K562 (cell line): ENCODE results near the gene SULT2B1. TPM values are rescaled to one million over a fixed set of nuclear protein-coding genes. Genes with fewer than 3 reads are reported as not detected.

ENCODE experiments used
- ATF1 ChIP-seq, 2 experiments: fragments of 450-650 bp in 1 of 2; IDR thresholded peaks; 2 replicates each; pipeline ENCODE4 v1.6.1; 2016; ENCODE audit warnings: missing compliant biosample characterization in 1 of 2, missing genetic modification characterization in 1 of 2
- DPF2 ChIP-seq: fragments of 450-650 bp; IDR thresholded peaks from 2 replicates; pipeline ENCODE4 v1.6.1; 2016
- EGR1 ChIP-seq: fragments of 450-650 bp; conservative IDR thresholded peaks from 2 replicates; pipeline ENCODE4 v1.6.1; 2017; ENCODE audit warnings: mild to moderate bottlenecking
- FOSL1 ChIP-seq: fragments of 200-800 bp; sonication (Bioruptor generic); conservative IDR thresholded peaks from 2 replicates; pipeline ENCODE4 v1.6.1; 2016; ENCODE audit warnings: missing genetic modification characterization, missing compliant biosample characterization
- MBD2 ChIP-seq: sonication (generic); IDR thresholded peaks from 2 replicates; pipeline ENCODE4 v1.6.1; 2016; ENCODE audit warnings: low read depth, borderline replicate concordance
- MTA3 ChIP-seq: fragments of 450-650 bp; formaldehyde crosslinking; IDR thresholded peaks from 2 replicates; pipeline ENCODE4 v1.6.1; 2017; ENCODE audit warnings: mild to moderate bottlenecking, borderline replicate concordance
- NFATC3 ChIP-seq: fragments of 450-650 bp; IDR thresholded peaks from 2 replicates; pipeline ENCODE4 v1.6.1; 2017; ENCODE audit warnings: mild to moderate bottlenecking
- NR2C1 ChIP-seq, 2 experiments: fragments of 450-650 bp; IDR thresholded peaks; 2 replicates each; pipeline ENCODE4 v1.6.1; 2017; ENCODE audit warnings: mild to moderate bottlenecking in 2 of 2, antibody characterized with exemption in 1 of 2, inconsistent platforms in 1 of 2, missing compliant biosample characterization in 1 of 2, missing genetic modification characterization in 1 of 2
- SMAD2 ChIP-seq: fragments of 150-350 bp; IDR thresholded peaks from 2 replicates; pipeline ENCODE4 v1.6.1; 2014; ENCODE audit warnings: low read depth, mild to moderate bottlenecking, low read length
- SMARCE1 ChIP-seq: fragments of 450-650 bp; IDR thresholded peaks from 2 replicates; pipeline ENCODE4 v1.7.1; 2016; ENCODE audit warnings: mild to moderate bottlenecking
- STAG1 ChIP-seq: sonication (generic); formaldehyde crosslinking; IDR thresholded peaks from 2 replicates; pipeline ENCODE4 v1.5.0; 2020; ENCODE audit warnings: missing genetic modification reagents, borderline replicate concordance
- TAF15 ChIP-seq: fragments of 200-400 bp; formaldehyde crosslinking; IDR thresholded peaks from 2 replicates; pipeline ENCODE4 v1.6.1; 2017; ENCODE audit warnings: mild to moderate bottlenecking, low read depth, low read length, moderate library complexity
- TBP ChIP-seq: optimal IDR thresholded peaks from 2 replicates; pipeline ENCODE3; 2011; ENCODE audit warnings: low read depth, low read length, improper control_type of control experiment
- TOE1 ChIP-seq, 2 experiments: fragments of 450-650 bp in 1 of 2; sonication (generic) in 1 of 2; formaldehyde crosslinking in 1 of 2; IDR thresholded peaks; 2 replicates each; pipeline versions ENCODE4 v1.7.1 to v1.8.0; 2016 to 2022; ENCODE audit warnings: borderline replicate concordance in 2 of 2, mild to moderate bottlenecking in 2 of 2, antibody characterized with exemption in 1 of 2, inconsistent platforms in 1 of 2, low read depth in 1 of 2, missing genetic modification reagents in 1 of 2, moderate library complexity in 1 of 2
- ZBED1 ChIP-seq: IDR thresholded peaks from 2 replicates; pipeline ENCODE4 v1.6.1; 2014
- ZNF184 ChIP-seq: sonication (generic); formaldehyde crosslinking; IDR thresholded peaks from 2 replicates; pipeline ENCODE4 v1.5.0; 2020; ENCODE audit warnings: missing genetic modification reagents
- ZNF23 ChIP-seq: fragments of 250-450 bp; sonication (Bioruptor Pico); IDR thresholded peaks from 2 replicates; pipeline ENCODE4 v1.4.0; 2020; ENCODE audit warnings: mild to moderate bottlenecking
- ZNF584 ChIP-seq: fragments of 200-800 bp; sonication (Bioruptor generic); IDR thresholded peaks from 2 replicates; pipeline ENCODE4 v1.6.1; 2016; ENCODE audit warnings: low read depth, mild to moderate bottlenecking, missing genetic modification characterization, missing compliant biosample characterization
- ZNF766 ChIP-seq: fragments of 200-800 bp; sonication (Bioruptor generic); conservative IDR thresholded peaks from 2 replicates; pipeline ENCODE4 v1.6.1; 2016; ENCODE audit warnings: missing genetic modification characterization, missing compliant biosample characterization
- ZNF77 ChIP-seq: fragments of 250-450 bp; sonication (Bioruptor Pico); IDR thresholded peaks from 2 replicates; pipeline ENCODE4 v1.5.0; 2020
- polyA plus RNA-seq, 8 experiments: library from polyadenylated mRNA; depleted of rRNA in 4 of 8; stranded (reverse) in 5 of 8; unstranded in 3 of 8; fragments of >200 nt; fragmentation: Nextera tagmentation in 2 of 8; fragmentation: Illumina TruSeq in 1 of 8; extraction: Ambion mirVana in 2 of 8; extraction: Trizol in 1 of 8; gene quantifications; 2 replicates each; pipeline versions ENCODE4 v1.2.1 to v1.2.3, GENCODE V29; 2011 to 2014; ENCODE audit warnings: inconsistent platforms in 1 of 8, missing spikeins in 1 of 8
- total RNA-seq, 7 experiments: library from RNA; depleted of rRNA in 6 of 7; stranded (reverse); fragments of >200 nt in 6 of 7; fragmentation: Illumina TruSeq in 2 of 7; extraction: Trizol in 2 of 7; gene quantifications; 2 replicates each; pipeline versions ENCODE4 v1.2.1 to v1.2.3, GENCODE V29; 2011 to 2021; ENCODE audit warnings: low replicate concordance in 1 of 7
- TF ChIP-seq, protein P1 (sequence below): conservative IDR thresholded peaks from 2 replicates; pipeline ENCODE4 v1.6.1; 2011; ENCODE audit warnings: low read depth, mild to moderate bottlenecking, low read length; ENCODE audit not compliant: control insufficient read depth
- TF ChIP-seq, protein P2 (sequence below), 3 experiments: IDR thresholded peaks in 2 of 3; conservative IDR thresholded peaks in 1 of 3; 2 replicates each; pipeline ENCODE4 v1.5.1; 2011 to 2012; ENCODE audit warnings: low read length in 3 of 3, mild to moderate bottlenecking in 3 of 3, control low read depth in 2 of 3, improper control_type of control experiment in 1 of 3, inconsistent platforms in 1 of 3, low read depth in 1 of 3, mixed read lengths in 1 of 3, moderate library complexity in 1 of 3; ENCODE audit not compliant: insufficient read depth in 2 of 3
- TF ChIP-seq, protein P3 (sequence below): sonication (generic); formaldehyde crosslinking; IDR thresholded peaks from 2 replicates; pipeline ENCODE4 v1.8.0; 2022; ENCODE audit warnings: missing genetic modification reagents, mild to moderate bottlenecking, moderate library complexity, borderline replicate concordance
- TF ChIP-seq, protein P4 (sequence below): sonication (generic); formaldehyde crosslinking; IDR thresholded peaks from 2 replicates; pipeline ENCODE4 v1.5.0; 2020; ENCODE audit warnings: missing genetic modification reagents

The SULT2B1 gene
- total and polyA plus RNA-seq, 9 of the 15 experiments (the other 6 are each of a cell fraction or from before 2014, with no cell fraction given): 0.09 to 0.62 (median 0.22) TPM; not detected in 2

DNA sequence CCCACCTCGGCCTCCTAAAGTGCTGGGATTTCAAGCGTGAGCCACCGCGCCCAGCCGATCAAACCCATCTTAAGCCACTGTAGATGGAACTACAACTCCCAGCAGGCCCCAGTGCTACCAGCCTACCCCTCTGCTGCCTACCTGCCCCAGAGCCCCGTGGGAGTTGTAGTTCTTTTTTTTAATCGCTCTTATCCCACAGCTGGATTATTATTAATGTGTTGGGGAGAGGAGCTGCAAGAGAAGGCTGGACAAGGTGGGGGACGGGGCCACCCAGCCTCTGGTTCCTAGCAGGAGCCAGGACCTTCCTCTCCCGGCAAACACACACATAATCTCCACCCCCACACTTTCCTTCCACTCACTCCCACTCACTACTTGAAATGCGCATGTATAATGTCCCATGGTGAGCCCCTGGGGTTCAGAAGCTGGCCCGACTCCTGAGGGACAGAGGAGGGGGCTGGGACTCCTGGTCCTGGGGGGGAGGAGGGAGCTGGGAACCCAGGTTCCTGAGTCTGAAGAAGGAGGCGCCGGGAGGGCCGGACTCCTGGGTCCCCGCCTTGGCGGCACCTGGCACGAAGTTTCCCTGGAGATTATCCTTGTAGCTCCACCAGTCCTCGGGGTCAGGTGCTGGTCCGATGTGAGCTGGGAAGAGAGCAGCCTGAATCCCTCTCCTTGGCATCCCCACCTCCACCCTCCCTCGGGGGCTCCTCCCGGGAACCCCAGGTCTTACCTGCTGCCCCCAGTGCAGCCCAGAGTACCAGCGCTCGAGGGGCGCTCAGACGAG lies 93.1 kb downstream of the SULT2B1 start (continued):
- TF ChIP-seq TAF15 (no peak), SMAD2 (0 out of 2 replicates have a peak, but pooled peaks have one; percentile 78), ZNF77 (CRISPR knock-in tag) (no peak), MBD2 (peak; percentile 82), ZBED1 (no peak), ZNF23 (CRISPR knock-in tag) (no peak), MTA3 (peak; percentile 10; the same call in 1 of the 2 replicates), NR2C1 (IDR thresholded peaks at IDR 0.05) (no peak), NR2C1 (tag; IDR thresholded peaks at IDR 0.05) (peak; percentile 71), ATF1 (CRISPR knock-in tag; IDR thresholded peaks at IDR 0.05) (no peak), ATF1 (tag; IDR thresholded peaks at IDR 0.05) (peak; percentile 41; the same call in 1 of the 2 replicates), ZNF766 (CRISPR knock-in tag) (peak; percentile 97), DPF2 (0 out of 2 replicates have a peak, but pooled peaks have one; percentile 13), STAG1 (CRISPR knock-in tag) (no peak), EGR1 (peak; percentile 95), NFATC3 (no peak), SMARCE1 (no peak), TOE1 (IDR thresholded peaks at IDR 0.05; ENCODE audit: borderline replicate concordance) (no peak), TOE1 (CRISPR knock-in tag; IDR thresholded peaks at IDR 0.05; ENCODE audit: borderline replicate concordance, low read depth) (no peak), FOSL1 (tag) (0 out of 2 replicates have a peak, but pooled peaks have one; percentile 14), TBP (peak; percentile 28), ZNF184 (no peak), ZNF584 (CRISPR knock-in tag) (peak; percentile 81)
- TF ChIP-seq, protein P1, sequence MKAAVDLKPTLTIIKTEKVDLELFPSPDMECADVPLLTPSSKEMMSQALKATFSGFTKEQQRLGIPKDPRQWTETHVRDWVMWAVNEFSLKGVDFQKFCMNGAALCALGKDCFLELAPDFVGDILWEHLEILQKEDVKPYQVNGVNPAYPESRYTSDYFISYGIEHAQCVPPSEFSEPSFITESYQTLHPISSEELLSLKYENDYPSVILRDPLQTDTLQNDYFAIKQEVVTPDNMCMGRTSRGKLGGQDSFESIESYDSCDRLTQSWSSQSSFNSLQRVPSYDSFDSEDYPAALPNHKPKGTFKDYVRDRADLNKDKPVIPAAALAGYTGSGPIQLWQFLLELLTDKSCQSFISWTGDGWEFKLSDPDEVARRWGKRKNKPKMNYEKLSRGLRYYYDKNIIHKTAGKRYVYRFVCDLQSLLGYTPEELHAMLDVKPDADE: peak; percentile 99
- TF ChIP-seq, protein P2, sequence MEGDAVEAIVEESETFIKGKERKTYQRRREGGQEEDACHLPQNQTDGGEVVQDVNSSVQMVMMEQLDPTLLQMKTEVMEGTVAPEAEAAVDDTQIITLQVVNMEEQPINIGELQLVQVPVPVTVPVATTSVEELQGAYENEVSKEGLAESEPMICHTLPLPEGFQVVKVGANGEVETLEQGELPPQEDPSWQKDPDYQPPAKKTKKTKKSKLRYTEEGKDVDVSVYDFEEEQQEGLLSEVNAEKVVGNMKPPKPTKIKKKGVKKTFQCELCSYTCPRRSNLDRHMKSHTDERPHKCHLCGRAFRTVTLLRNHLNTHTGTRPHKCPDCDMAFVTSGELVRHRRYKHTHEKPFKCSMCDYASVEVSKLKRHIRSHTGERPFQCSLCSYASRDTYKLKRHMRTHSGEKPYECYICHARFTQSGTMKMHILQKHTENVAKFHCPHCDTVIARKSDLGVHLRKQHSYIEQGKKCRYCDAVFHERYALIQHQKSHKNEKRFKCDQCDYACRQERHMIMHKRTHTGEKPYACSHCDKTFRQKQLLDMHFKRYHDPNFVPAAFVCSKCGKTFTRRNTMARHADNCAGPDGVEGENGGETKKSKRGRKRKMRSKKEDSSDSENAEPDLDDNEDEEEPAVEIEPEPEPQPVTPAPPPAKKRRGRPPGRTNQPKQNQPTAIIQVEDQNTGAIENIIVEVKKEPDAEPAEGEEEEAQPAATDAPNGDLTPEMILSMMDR (IDR thresholded peaks at IDR 0.05 in 2 of 3, conservative IDR thresholded peaks at IDR 0.05 in 1 of 3; ENCODE audit: insufficient read depth in 2 of 3, low read depth in 1 of 3, low read length in 3 of 3): no peak; a peak in 1 of 6 replicates
- TF ChIP-seq, protein P3, sequence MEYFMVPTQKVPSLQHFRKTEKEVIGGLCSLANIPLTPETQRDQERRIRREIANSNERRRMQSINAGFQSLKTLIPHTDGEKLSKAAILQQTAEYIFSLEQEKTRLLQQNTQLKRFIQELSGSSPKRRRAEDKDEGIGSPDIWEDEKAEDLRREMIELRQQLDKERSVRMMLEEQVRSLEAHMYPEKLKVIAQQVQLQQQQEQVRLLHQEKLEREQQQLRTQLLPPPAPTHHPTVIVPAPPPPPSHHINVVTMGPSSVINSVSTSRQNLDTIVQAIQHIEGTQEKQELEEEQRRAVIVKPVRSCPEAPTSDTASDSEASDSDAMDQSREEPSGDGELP: peak; percentile 74
- TF ChIP-seq, protein P4, sequence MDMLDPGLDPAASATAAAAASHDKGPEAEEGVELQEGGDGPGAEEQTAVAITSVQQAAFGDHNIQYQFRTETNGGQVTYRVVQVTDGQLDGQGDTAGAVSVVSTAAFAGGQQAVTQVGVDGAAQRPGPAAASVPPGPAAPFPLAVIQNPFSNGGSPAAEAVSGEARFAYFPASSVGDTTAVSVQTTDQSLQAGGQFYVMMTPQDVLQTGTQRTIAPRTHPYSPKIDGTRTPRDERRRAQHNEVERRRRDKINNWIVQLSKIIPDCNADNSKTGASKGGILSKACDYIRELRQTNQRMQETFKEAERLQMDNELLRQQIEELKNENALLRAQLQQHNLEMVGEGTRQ (CRISPR knock-in tag): no peak
